GM10266 (cell line): ENCODE results near the gene PITPNB.

ENCODE experiments used
- DNase-seq: peaks from one replicate; pipeline ENCODE4 v3.0.0; 2012; ENCODE audit errors: extremely low spot score
- TF ChIP-seq, protein P1 (sequence below): IDR thresholded peaks from 2 replicates; pipeline ENCODE4 v1.5.1; 2012; ENCODE audit warnings: mild to moderate bottlenecking, low read depth; ENCODE audit not compliant: control insufficient read depth, insufficient read depth; ENCODE audit errors: missing control alignments

The PITPNB gene

DNA sequence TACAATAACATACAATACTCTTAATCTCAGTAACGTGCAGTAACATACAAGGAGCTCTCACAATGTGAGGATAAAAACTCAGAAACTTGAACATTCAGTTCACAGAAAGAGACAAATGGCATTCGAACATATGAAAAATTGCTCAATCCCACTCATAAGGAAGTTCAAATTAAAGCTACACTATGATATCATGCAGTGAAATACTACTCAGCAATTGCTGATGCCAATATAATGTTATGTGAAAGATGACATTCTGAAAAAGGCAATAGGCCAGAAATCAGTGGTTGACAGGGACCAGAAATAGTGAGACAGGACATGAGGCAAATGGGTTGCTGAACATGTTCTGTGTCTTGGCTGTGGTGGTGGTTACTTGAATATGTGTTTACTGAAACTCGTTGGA lies 33.7 kb upstream of the PITPNB start:
- TF ChIP-seq, protein P1, sequence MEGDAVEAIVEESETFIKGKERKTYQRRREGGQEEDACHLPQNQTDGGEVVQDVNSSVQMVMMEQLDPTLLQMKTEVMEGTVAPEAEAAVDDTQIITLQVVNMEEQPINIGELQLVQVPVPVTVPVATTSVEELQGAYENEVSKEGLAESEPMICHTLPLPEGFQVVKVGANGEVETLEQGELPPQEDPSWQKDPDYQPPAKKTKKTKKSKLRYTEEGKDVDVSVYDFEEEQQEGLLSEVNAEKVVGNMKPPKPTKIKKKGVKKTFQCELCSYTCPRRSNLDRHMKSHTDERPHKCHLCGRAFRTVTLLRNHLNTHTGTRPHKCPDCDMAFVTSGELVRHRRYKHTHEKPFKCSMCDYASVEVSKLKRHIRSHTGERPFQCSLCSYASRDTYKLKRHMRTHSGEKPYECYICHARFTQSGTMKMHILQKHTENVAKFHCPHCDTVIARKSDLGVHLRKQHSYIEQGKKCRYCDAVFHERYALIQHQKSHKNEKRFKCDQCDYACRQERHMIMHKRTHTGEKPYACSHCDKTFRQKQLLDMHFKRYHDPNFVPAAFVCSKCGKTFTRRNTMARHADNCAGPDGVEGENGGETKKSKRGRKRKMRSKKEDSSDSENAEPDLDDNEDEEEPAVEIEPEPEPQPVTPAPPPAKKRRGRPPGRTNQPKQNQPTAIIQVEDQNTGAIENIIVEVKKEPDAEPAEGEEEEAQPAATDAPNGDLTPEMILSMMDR = no peak
- DNase-seq = no peak

DNA sequence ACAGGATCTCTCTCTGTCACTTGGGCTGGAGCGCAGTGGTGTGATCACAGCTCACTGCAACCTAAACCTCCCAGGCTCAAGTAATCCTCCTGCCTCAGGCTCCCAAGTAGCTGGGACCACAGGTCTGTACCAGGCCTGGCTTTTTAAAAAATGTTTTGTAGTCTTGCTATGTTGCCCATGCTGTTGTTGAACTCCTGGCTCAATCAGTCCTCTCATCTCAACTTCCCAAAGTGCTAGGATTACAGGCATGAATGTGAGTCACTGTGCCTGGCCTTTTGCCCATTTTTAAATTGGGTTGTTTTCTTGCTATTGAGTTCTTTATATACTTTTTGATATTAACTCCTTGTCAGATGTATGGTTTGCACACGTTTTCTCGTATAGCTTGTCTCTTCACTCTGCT lies 33.0 kb upstream of the PITPNB start:
- TF ChIP-seq, protein P1 = no peak
- no peak for DNase-seq

DNA sequence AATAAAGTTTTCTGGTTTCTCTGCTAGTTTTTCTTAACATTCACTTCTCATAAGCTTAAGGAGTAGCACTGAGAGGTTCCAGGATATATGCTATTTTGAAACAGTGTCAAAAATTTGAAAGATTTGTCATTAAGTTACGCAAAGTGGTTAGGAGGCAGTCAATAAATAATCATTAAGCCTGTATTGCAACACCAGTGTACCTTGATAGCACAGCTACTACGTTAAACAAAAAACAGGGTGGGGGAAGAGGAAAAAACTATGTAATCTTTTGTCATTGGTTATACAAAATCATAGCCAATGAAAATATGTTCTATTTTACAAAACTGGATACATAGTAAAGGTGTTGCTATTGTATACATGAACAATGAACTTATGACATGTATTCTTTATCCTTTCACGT lies 30.4 kb upstream of the PITPNB start:
- TF ChIP-seq, protein P1 = no peak
- DNase-seq = no peak

DNA sequence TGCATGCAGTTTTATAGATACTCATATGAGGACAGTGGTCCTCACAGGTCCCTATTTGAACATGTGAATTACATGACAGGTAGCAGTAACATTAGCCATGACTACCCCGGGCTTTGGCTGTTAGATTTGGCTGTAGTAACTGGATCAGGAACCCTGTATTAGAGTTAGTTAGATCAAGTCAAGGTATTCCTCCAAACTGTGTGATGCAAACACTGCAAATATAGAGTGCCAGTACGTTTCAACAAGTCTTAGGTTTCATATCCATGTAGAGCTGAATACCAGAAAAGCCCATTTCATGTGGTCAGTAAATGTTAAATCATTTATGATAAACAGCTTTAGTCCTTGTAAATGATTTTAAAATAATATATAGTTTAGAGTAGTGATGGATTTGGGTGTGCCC lies 29.5 kb upstream of the PITPNB start:
- no peak for DNase-seq
- TF ChIP-seq, protein P1 = no peak

DNA sequence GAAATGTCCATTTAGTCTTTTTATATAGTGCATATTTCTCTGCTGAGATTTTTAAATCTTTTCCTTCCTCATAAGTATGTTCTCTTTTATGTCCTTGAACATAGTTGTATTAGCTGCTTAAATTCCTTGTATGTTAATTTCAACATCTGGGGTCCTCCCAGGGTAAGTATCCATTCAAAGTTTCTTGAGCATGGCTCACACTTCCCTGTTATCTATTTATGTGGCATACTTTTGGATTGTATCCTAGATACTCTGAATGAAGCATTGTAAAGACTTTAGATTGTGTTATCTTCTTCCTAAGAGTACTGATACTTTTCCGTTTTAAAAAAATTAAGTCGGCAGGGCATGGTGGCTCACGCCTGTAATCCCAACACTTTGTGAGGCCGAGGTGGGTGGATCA lies 28.4 kb upstream of the PITPNB start:
- no peak for DNase-seq
- TF ChIP-seq, protein P1 = no peak

DNA sequence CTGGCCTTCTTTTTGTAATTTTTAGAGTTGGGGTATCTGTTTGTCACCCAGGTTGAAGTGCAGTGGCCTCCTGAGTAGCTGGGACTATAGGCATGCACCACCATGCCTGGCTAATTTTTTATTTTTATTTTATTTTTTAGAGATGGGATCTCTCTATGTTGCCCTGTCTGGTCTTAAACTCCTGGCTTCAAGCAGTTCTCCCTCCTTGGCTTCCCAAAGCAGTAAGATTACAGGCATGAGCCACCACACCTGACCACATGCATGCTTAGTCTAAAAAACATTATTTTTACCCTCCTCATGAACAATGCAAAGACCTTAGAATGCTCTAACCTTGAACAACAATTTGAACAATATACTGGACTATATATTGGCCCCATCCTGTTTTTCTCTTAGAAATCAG lies 22.1 kb upstream of the PITPNB start:
- no peak for DNase-seq
- TF ChIP-seq, protein P1 = no peak

DNA sequence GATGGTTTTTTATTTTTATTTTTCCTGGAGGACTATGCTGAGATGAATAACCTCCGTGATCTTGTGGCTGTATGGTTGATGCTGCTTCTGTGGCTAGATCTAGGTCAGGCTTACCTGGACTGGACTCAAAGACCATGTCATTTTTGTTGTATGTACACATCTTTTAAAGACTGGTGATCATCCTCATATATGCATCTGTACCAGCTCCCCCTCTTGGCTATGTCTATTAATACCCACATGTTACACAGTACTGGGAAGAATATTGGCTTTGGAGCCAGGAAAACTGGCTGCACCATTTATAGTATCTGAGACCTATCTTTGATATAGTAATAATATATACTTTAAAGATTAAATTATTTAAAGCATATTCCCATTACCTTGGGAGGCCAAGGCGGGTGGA lies 18.4 kb upstream of the PITPNB start:
- no peak for DNase-seq
- TF ChIP-seq, protein P1 = peak; percentile 18

DNA sequence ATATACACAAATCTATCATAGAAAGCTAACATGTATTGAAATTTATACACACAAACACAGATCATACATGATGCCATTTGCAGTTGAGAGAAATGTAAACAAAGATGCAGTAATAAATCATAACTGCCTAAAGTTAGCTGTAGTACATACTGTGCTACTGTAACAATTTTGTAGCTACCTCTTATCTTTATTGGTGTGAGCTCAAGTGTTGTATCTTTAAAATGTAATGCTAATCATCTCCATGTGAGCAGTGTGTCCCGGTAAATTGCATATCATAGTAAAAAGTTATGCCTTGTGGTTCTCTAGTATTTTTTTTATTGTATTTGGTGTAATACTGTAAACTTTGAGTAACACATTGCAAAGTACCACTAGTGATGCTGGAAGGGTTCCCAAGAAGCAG lies 16.8 kb upstream of the PITPNB start:
- DNase-seq = no peak

More for the DNA sequence above, 16.8 kb upstream of the PITPNB start:
- TF ChIP-seq, protein P1 = no peak
